Liver (tissue), 9 donors: ENCODE results near the gene MADCAM1. TPM values are rescaled to one million over a fixed set of nuclear protein-coding genes. Genes with fewer than 3 reads are reported as not detected.

Source experiments
- DNase-seq: peaks from one replicate; pipeline ENCODE4 v3.0.0-alpha.2; 2017; ENCODE audit warnings: low spot score
- H3K27ac ChIP-seq, 2 donors: one replicate each; pipeline ENCODE4 v1.7.0; 2013; ENCODE audit warnings: inconsistent platforms in 2 of 2, low read length in 2 of 2, control low read depth in 1 of 2, low read depth in 1 of 2, mild to moderate bottlenecking in 1 of 2
- H3K27me3 ChIP-seq, 4 donors: one replicate each; pipeline versions ENCODE4 v1.6.1 to v1.7.0; 2013; ENCODE audit warnings: low read length in 3 of 4, inconsistent platforms in 1 of 4, mild to moderate bottlenecking in 1 of 4, moderate library complexity in 1 of 4; ENCODE audit not compliant: control insufficient read depth in 4 of 4, insufficient read depth in 4 of 4
- H3K36me3 ChIP-seq, 4 donors: one replicate each; pipeline versions ENCODE4 v1.6.1 to v1.7.0; 2013; ENCODE audit warnings: low read length in 3 of 4, mild to moderate bottlenecking in 3 of 4, low read depth in 1 of 4, moderate library complexity in 1 of 4; ENCODE audit not compliant: control insufficient read depth in 4 of 4, insufficient read depth in 3 of 4
- H3K4me1 ChIP-seq, 4 donors: one replicate each; pipeline versions ENCODE4 v1.6.1 to v1.7.0; 2013; ENCODE audit warnings: low read length in 3 of 4, mild to moderate bottlenecking in 3 of 4, moderate library complexity in 1 of 4; ENCODE audit not compliant: control insufficient read depth in 4 of 4, insufficient read depth in 4 of 4
- H3K4me3 ChIP-seq, 3 donors: one replicate each; pipeline versions ENCODE4 v1.6.1 to v1.7.0; 2013; ENCODE audit warnings: low read length in 3 of 3, control low read depth in 1 of 3, low read depth in 1 of 3, mild to moderate bottlenecking in 1 of 3
- H3K9ac ChIP-seq, 2 donors: one replicate each; pipeline ENCODE4 v1.7.0; 2013; ENCODE audit warnings: low read length in 2 of 2, mild to moderate bottlenecking in 2 of 2, moderate library complexity in 2 of 2, control low read depth in 1 of 2, low read depth in 1 of 2
- H3K9me3 ChIP-seq, 4 donors: one replicate each; pipeline versions ENCODE4 v1.6.1 to v1.7.0; 2013; ENCODE audit warnings: low read length in 3 of 4; ENCODE audit not compliant: control insufficient read depth in 4 of 4
- ATF3 ChIP-seq: IDR thresholded peaks from 2 replicates; pipeline ENCODE4 v1.6.1; 2016; ENCODE audit warnings: antibody characterized with exemption
- EGR1 ChIP-seq, 2 donors: IDR thresholded peaks; 2 replicates each; pipeline ENCODE4 v1.6.1; 2016 to 2018; ENCODE audit warnings: antibody characterized with exemption in 2 of 2, low read depth in 2 of 2
- GABPA ChIP-seq, 2 donors: IDR thresholded peaks in 1 of 2; conservative IDR thresholded peaks in 1 of 2; 2 replicates each; pipeline ENCODE4 v1.6.1; 2016; ENCODE audit warnings: antibody characterized with exemption in 2 of 2, mild to moderate bottlenecking in 1 of 2, moderate library complexity in 1 of 2
- HNF4A ChIP-seq, 2 donors: conservative IDR thresholded peaks; 2 replicates each; pipeline ENCODE4 v1.6.1; 2016; ENCODE audit warnings: antibody characterized with exemption in 2 of 2, mild to moderate bottlenecking in 2 of 2
- HNF4G ChIP-seq: IDR thresholded peaks from 2 replicates; pipeline ENCODE4 v1.6.1; 2016; ENCODE audit warnings: antibody characterized with exemption
- NR2F2 ChIP-seq: IDR thresholded peaks from 2 replicates; pipeline ENCODE4 v1.6.1; 2016; ENCODE audit warnings: antibody characterized with exemption
- RAD21 ChIP-seq, 2 donors: IDR thresholded peaks; 2 replicates each; pipeline ENCODE4 v1.6.1; 2016; ENCODE audit warnings: antibody characterized with exemption in 2 of 2, mild to moderate bottlenecking in 2 of 2
- RXRA ChIP-seq, 2 donors: IDR thresholded peaks; 2 replicates each; pipeline ENCODE4 v1.6.1; 2017 to 2018; ENCODE audit warnings: antibody characterized with exemption in 2 of 2, mild to moderate bottlenecking in 1 of 2
- YY1 ChIP-seq: IDR thresholded peaks from 2 replicates; pipeline ENCODE4 v1.6.1; 2016; ENCODE audit warnings: antibody characterized with exemption, mild to moderate bottlenecking
- WGBS: extraction: QIAGEN DNeasy Blood & Tissue Kit; methylation state at CpG from one replicate; pipeline ENCODE4 v1.1.7; 2013; 5-methylcytosine and 5-hydroxymethylcytosine counted together
- polyA plus RNA-seq, 2 donors: library from polyadenylated mRNA; stranded (reverse) in 1 of 2; unstranded in 1 of 2; fragments of 200-250 nt in 1 of 2; fragments of >200 nt in 1 of 2; fragmentation: Nextera tagmentation in 1 of 2; extraction: Ambion mirVana in 1 of 2; gene quantifications; one replicate each; pipeline versions ENCODE4 v1.2.1 to v1.2.3, GENCODE V29; 2013 to 2015
- total RNA-seq, 2 donors: library from RNA; depleted of rRNA; stranded (reverse); fragments of >200 nt; gene quantifications; one replicate each; pipeline ENCODE4 v1.2.3, GENCODE V29; 2014
- TF ChIP-seq, protein P1 (sequence below): IDR thresholded peaks from 2 replicates; pipeline ENCODE4 v1.6.1; 2016; ENCODE audit warnings: antibody characterized with exemption
- TF ChIP-seq, protein P2 (sequence below): IDR thresholded peaks from 2 replicates; pipeline ENCODE4 v1.6.1; 2016; ENCODE audit warnings: antibody characterized with exemption, mild to moderate bottlenecking
- donor health status: healthy.
- donor health status: healthy.
- donor health status: healthy.
- donor health status: healthy.
- donor health status: healthy.

Gene MADCAM1
- total and polyA plus RNA-seq, 4 donors = 0.17 to 0.32 (median 0.24) TPM

DNA sequence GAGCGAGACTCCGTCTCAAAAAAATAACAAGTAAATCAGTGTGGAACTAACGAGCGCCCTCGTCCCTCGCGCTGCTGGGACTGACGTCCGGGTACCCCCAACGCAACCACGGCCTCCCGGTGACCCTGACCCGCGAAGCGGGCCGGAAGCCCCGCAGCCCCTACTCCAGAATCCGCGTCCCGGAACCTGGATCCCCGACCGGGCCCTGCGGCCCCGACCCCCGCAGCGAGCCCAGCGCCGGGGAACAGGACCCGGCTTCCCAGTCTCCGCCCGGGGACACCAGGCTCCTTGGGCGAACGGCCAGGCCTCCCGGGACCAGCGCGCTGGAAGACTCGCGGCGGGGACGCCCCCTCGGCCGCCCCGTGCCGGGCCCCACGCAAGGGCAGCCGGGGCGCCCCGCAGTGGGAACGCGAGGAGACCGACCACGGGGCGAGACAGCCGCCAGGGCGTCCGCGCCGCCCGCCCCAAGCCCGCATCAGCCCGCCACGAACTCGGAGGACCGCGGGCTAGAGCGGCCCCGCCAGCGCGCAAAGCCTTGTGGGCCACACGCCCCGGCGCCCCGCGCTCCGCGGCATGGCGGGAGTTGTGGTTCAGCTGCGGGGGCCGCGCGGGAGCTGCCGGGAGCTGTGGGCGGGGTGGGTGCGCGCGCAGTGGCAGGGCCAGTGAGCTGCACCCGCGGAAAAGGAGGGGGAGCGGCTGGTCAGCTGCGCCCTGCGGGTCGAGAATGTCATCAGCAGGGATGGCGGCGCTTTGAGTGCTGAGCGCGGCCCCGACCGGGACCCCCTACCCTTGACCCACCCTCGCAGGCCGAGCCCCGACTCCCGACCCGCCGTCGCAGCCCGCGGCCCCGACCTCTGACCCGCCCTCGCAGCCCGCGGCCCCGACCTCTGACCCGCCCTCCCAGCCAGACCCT is 7.5 kb upstream of the MADCAM1 start:
- Histone ChIP-seq H3K36me3 (no peaks in the 10 kb centered on the region), H3K9me3 (no peaks in the 10 kb centered on the region), H3K27ac (peak overlapping the region; percentile 90 to 91), H3K9ac (peak overlapping the region; percentile 71 to 88), H3K4me1 (peaks cover 0 to 11% (median 4%) of the 10 kb centered on the region in 4 donors), H3K27me3 (no peaks in the 10 kb centered on the region), H3K4me3 (peak overlapping the region; percentile 81 to 86 (median 83))
- under 1% methylated on average over 113 of the region's 114 CpGs for WGBS
- peak; percentile 96 for DNase-seq
- TF ChIP-seq EGR1 (IDR thresholded peaks at IDR 0.05; ENCODE audit: low read depth in 2 of 2) (peak in 1 of 2 donors; percentile 13), RXRA (IDR thresholded peaks at IDR 0.05) (no peak), HNF4G (no peak), GABPA (IDR thresholded peaks at IDR 0.05 in 1 of 2, conservative IDR thresholded peaks at IDR 0.05 in 1 of 2) (peak in 1 of 2 donors; percentile 57), ATF3 (no peak), HNF4A (conservative IDR thresholded peaks at IDR 0.05) (peak in 1 of 2 donors; percentile 46), NR2F2 (peak; percentile 16)
- TF ChIP-seq, protein P1, sequence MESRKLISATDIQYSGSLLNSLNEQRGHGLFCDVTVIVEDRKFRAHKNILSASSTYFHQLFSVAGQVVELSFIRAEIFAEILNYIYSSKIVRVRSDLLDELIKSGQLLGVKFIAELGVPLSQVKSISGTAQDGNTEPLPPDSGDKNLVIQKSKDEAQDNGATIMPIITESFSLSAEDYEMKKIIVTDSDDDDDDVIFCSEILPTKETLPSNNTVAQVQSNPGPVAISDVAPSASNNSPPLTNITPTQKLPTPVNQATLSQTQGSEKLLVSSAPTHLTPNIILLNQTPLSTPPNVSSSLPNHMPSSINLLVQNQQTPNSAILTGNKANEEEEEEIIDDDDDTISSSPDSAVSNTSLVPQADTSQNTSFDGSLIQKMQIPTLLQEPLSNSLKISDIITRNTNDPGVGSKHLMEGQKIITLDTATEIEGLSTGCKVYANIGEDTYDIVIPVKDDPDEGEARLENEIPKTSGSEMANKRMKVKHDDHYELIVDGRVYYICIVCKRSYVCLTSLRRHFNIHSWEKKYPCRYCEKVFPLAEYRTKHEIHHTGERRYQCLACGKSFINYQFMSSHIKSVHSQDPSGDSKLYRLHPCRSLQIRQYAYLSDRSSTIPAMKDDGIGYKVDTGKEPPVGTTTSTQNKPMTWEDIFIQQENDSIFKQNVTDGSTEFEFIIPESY = no peak

DNA sequence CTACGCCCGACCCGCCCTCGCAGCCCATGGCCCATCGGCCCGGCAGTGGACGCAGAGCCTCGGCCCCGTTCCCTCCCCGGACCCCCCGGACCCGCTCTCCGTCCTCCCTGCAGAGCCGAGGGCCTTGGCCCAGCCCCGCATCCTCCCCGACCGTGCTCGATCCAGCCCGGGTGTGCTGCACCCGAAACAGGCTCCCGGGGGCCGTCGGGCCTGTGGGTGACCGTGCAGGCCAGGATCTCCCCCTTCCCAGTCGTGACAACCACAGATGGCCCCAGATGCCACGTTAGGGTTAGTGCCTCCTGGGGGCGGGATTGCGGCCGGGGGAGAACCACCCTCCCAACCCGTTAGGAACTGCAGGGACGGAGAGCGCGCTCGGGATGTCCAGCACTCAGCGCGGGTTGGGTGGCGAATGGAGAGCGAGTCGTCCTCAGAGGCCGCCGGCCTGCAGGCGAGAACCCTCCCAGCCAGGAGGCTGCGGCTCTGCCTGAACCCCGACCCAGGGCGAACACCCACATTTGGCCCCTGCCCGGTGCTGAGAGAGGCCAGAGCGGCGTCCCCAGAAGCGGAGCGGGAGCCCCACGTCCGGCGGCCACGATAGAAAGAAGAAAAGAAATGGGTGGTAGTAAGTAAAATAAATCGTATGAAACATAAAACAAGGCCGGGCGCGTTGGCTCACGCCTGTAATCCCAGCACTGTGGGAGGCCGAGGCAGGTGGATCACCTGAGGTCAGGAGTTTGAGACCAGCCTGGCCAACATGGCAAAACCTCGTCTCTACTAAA is 6.7 kb upstream of the MADCAM1 start:
- WGBS = 14% methylated on average over 61 of the region's 61 CpGs

More for the DNA sequence above, 6.7 kb upstream of the MADCAM1 start:
- Histone ChIP-seq H3K4me1 (peaks cover 0 to 11% (median 4%) of the 10 kb centered on the region in 4 donors), H3K9me3 (no peaks in the 10 kb centered on the region), H3K36me3 (no peaks in the 10 kb centered on the region), H3K27me3 (no peaks in the 10 kb centered on the region), H3K27ac (peak overlapping the region; percentile 90 to 91), H3K9ac (peak overlapping the region in 1 of 2 donors; percentile 45), H3K4me3 (peak overlapping the region; percentile 30 to 86 (median 81))
- TF ChIP-seq, protein P2, sequence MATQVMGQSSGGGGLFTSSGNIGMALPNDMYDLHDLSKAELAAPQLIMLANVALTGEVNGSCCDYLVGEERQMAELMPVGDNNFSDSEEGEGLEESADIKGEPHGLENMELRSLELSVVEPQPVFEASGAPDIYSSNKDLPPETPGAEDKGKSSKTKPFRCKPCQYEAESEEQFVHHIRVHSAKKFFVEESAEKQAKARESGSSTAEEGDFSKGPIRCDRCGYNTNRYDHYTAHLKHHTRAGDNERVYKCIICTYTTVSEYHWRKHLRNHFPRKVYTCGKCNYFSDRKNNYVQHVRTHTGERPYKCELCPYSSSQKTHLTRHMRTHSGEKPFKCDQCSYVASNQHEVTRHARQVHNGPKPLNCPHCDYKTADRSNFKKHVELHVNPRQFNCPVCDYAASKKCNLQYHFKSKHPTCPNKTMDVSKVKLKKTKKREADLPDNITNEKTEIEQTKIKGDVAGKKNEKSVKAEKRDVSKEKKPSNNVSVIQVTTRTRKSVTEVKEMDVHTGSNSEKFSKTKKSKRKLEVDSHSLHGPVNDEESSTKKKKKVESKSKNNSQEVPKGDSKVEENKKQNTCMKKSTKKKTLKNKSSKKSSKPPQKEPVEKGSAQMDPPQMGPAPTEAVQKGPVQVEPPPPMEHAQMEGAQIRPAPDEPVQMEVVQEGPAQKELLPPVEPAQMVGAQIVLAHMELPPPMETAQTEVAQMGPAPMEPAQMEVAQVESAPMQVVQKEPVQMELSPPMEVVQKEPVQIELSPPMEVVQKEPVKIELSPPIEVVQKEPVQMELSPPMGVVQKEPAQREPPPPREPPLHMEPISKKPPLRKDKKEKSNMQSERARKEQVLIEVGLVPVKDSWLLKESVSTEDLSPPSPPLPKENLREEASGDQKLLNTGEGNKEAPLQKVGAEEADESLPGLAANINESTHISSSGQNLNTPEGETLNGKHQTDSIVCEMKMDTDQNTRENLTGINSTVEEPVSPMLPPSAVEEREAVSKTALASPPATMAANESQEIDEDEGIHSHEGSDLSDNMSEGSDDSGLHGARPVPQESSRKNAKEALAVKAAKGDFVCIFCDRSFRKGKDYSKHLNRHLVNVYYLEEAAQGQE = peak; percentile 59
- no peak for TF ChIP-seq RAD21 (IDR thresholded peaks at IDR 0.05)
- TF ChIP-seq YY1 = no peak
- no peak for TF ChIP-seq RXRA (IDR thresholded peaks at IDR 0.05)
- no peak for DNase-seq
